Erythroblast (primary cell): ENCODE measurements around the gene TPP1.

Experiments
- GATA1 ChIP-seq: IDR thresholded peaks from 2 replicates; pipeline ENCODE4 v1.6.1; 2011; ENCODE audit warnings: low read depth, mild to moderate bottlenecking, control low read depth, low read length, moderate library complexity
- POLR2A ChIP-seq: IDR thresholded peaks from 2 replicates; pipeline ENCODE4 v1.6.1; 2011; ENCODE audit warnings: mild to moderate bottlenecking, low read length

DNA sequence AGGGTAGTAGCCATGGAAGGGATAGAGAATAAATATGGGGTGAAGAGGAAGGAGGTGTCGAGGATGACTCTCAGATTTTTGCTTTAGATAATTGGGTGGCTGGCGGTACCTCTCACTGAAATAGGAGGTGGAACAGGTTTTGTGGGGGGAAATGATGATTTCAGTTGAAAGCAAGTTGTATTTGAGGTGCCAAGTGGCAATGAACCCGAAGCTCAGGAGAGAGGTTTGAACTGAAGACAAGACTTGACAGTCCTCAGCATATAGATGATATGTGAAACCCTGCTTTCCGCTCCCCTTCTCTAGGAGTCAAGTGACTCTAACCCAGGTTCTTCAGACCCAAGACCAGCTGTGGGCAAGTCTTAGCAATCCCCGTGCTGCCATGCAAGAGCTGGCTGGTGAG is 49.5 kb downstream of the TPP1 start:
- no peak for TF ChIP-seq POLR2A
- TF ChIP-seq GATA1: no peak
